GM12874 (cell line): Measurements from ENCODE around the gene FMNL2.

Experiments
- TF ChIP-seq, protein P1 (sequence below): IDR thresholded peaks from 2 replicates; pipeline ENCODE4 v1.5.1; 2011; ENCODE audit warnings: low read depth, mild to moderate bottlenecking, control low read depth, low read length, moderate library complexity; ENCODE audit not compliant: insufficient read depth

FMNL2 gene

GRCh38 chr2:152421521-152422370, 86.8 kb downstream of the FMNL2 start:
- TF ChIP-seq, protein P1, sequence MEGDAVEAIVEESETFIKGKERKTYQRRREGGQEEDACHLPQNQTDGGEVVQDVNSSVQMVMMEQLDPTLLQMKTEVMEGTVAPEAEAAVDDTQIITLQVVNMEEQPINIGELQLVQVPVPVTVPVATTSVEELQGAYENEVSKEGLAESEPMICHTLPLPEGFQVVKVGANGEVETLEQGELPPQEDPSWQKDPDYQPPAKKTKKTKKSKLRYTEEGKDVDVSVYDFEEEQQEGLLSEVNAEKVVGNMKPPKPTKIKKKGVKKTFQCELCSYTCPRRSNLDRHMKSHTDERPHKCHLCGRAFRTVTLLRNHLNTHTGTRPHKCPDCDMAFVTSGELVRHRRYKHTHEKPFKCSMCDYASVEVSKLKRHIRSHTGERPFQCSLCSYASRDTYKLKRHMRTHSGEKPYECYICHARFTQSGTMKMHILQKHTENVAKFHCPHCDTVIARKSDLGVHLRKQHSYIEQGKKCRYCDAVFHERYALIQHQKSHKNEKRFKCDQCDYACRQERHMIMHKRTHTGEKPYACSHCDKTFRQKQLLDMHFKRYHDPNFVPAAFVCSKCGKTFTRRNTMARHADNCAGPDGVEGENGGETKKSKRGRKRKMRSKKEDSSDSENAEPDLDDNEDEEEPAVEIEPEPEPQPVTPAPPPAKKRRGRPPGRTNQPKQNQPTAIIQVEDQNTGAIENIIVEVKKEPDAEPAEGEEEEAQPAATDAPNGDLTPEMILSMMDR: no peak

DNA sequence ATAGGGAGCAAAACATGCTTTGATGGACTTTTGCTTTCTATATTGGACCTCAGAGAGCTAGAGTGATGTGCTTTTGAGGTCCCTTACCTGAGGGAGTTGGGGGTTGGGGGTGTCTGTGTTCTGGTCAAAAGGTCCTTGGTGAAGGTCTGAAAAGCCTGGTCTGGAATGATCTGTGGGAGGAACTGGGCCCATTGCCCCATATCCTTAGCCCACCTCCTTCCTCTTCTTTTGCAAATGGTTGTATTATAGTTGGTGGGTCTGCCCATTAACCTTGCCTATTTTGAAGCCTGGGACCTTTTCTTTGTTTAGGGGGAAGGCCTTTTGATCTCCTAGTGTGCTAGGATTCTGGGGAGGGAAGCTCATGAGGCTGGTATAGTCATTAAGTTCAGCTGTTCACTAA, 88.7 kb downstream of the FMNL2 start:
- TF ChIP-seq, protein P1: no peak

DNA sequence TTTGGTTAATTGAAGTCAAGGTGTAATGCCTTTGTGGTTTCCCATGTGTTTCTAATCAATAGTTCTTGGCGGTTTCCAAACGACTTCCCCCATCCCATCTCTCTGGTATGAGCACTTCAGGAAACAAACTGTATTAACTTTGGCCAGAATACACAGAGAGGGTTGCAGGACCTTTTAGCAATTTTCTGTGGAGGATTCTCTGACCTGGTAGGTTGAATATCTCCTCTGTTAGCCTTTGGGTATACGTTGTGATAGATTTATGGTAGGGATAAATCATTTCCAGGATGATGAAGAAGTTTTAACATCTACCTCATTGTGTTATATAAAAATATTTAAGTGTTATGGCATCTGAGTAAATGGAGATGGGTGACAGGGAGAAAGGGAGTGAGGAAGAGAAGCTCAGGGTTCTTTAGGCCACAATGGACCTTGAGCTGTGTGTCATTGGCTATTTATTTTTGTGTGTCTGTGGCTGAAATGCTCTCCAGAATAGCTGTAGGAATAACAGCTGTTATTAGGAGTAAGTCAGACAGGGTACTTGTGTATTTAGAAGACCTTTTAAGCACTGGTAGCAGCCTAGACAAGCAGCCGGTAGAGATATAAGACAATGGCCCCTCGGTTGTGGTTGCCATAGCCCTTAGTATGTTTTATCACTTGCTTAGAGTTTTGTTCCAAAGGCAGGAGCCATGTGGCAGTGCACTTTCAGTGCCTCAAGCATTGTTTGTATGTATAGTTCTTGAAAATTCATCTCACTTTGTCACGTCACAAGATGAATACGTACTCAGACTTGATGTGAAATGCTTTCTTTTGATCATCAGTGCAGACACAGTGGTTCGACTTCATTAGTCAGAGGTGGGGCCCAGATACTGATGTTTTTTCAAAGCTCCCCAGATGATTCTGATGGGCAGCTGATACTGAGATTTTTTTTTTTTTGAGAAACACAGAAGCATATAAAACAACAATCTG, 91.1 kb downstream of the FMNL2 start:
- TF ChIP-seq, protein P1: no peak

DNA sequence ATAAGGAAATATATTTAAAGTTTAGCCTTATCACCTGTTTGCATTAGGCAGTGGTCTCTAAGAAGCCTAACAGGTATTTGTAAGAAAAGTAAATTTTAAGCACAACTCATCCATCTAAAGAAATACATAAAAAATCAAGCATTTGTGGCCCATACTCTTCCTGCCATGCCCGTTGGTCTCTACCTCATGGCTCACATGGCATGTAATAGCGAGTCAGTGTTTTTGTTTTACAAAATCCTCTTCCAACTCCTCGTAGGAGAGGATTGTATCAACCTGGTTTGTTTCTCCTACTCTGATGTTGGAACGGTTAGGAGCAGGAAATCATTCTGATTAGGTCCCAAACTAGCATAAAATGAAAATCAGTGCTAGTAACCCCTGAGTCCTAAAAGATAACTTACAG, 91.8 kb downstream of the FMNL2 start:
- TF ChIP-seq, protein P1: no peak

DNA sequence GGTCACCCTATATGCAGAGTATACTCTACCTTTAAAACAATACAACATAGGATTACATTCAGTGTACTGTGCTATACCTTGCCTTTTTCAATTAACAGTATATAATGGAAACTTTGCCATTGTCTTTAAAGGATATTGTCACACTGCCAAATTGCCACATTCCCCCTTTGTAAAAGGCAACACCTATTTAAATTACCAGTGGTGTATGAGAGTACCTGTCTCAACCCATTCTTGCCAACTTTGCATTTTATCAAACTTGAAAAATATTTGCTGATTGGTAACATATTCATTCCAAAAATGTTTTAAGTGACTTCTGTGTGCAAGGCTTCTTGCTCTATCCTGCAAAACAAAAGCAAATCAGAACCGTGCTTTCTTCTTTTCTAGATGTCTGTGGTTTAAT, 92.9 kb downstream of the FMNL2 start:
- TF ChIP-seq, protein P1: no peak

- TF ChIP-seq, protein P1: no peak
These were observed 94.0 kb downstream of the FMNL2 start for GRCh38 chr2:152428800-152429582.
